ENCODE data around the gene ZNF160.
"Not testable (repeated sequence)": the region's sequence is repeated elsewhere in the genome, so short reads cannot be mapped to it uniquely, and the experiment has no call there.

Gene ZNF160

DNA sequence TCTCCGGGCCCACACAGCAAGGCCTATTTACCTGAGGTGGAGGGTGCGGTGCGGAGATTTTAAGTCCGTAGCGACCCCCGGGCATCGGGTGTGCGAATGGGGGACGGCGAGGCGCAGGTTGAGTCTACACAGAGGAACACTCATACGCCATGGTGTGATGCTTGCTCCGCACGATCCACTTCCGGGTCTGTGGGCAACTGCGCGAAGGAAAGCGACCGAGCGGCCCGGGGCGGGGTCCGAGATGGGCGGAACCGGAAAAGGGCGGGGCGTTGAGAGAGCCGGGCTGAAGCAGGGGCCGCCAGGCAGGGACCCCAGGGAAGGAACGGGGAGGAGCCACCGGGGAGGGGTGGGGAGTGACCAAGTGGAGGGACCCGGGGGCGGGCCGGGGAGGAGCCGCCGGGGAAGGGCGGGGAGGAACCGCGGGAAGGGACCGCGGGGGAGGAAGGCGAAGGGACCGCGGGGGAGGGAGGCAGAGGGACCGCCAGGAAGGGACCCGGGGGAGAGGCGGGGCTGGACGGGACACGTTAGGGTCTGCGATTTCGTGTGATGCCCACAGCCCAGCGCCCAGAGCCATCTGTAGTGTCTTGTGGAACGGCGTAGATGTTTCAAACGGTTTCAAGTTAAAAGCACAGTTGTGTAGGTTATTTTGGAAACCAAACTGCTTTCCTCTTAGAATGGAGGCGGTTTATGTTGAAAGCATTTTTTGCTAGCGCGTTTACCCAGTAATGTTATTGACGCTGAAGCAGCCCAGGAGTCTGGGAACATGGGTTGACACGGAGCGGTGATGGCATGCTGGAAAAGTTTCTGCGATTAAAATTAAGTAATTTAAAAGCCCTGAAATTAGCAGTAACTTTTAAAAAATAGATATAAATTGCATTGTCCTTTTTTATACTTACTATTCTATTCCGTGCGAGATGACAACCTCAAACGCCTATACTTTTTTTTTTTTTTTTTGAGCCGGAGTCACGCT lies at the start of gene ZNF160:
TSS of gene ZNF160 (minus strand) at position 189 of the 970 bp plus-strand sequence. CDS start 17,146 bp downstream, outside the sequence.
- DNase-seq (ENCODE audit: low read depth), result peak; percentile 98

DNA sequence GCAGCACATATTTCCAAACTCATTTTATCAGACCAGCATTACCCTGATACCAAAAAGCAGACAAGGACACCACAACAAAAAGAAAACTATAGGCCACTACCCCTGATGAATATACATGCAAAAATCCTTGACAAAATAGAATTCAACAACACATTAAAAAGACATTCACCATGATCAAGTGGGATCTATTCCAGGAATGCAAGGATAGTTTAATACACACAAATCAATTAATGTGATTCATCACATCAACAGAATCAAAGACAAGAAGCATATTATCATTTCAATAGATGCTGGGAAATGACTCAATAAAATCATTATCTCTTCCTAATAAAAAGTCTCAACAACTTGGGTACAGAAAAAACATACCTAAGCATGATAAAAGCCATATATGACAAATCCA lies 44.4 kb upstream of the ZNF160 start:
- DNase-seq (ENCODE audit: low read depth), result no peak

DNA sequence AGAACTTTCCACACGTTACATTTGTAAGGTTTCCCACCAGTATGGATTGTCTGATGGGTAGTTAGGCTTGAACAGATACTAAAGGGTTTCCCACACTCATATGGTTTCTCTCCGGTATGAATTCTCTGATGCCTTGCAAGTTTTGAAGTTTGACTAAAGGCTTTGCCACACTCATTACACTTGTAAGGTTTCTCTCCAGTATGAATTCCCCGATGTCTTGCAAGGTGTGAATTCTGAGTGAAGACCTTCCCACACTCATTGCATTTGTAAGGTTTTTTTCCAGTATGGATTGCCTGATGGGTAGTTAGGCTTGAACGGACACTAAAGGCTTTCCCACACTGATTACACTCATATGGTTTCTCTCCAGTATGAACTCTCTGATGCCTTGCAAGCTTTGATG lies 37.1 kb upstream of the ZNF160 start:
- DNase-seq (ENCODE audit: low read depth), result no peak

DNA sequence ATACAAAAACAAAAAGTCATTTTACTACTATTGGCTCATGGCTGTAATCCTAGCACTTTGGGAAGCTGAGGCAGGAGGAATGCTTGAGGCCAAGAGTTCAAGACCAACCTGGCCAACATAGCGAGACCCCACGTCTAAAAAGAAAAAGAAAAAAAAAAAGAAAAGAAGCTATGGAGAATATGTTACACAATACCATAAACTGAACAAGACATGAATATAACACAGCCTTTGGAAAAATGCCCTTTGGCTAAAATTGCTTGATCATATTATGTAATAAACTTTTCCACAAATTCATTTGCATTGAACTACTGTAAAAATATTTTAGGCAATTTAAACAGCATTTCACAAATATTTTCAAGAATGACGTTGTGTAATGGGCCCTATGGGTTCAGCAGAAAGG lies 33.2 kb upstream of the ZNF160 start:
- DNase-seq (ENCODE audit: low read depth), result no peak

DNA sequence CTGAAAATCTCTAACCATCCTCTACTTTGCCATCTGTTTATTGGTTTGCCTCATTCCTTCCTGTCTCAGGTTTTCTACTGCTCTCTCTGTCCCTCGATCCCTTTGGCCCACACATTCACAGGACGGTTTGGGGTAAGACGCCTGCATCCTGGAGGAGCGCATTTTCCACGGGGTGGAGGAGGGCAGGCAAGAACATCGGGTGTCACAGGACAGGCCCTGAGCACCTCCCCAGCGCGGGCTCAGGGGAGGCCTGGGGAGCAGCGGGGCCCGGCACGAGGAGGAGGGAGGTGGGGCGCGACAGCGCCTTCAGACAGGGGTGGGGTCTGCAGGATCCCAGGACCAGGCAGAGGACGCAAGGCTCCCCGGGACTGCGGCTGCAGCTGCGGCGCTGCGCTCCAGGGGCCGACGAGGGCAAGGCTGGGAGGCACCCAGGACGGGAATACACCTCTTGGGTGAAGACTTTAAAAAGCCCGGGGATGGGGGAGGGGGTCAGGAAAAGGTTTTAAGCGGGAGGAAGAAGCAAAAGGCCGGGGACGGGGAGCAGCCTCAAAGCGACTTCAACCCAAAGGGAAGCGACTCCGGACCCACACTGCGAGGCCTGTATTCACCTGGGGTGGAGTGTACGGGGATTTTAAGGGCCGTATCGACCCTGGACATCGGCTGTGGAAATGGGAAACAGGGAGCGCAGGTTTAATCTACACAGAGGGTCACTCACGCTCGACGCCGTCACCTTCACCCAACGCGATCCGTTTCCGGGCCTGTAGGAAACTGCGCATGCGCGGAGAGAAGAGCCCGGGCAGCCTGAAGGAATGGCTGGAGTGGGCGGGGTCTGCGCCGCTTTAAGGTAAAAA lies 29.1 kb upstream of the ZNF160 start, which contains the start of gene ZNF415:
TSS of gene ZNF415 (minus strand) at position 770 of the 851 bp plus-strand sequence. CDS start 10,234 bp downstream, outside the sequence.
- no peak for DNase-seq (ENCODE audit: low read depth)

DNA sequence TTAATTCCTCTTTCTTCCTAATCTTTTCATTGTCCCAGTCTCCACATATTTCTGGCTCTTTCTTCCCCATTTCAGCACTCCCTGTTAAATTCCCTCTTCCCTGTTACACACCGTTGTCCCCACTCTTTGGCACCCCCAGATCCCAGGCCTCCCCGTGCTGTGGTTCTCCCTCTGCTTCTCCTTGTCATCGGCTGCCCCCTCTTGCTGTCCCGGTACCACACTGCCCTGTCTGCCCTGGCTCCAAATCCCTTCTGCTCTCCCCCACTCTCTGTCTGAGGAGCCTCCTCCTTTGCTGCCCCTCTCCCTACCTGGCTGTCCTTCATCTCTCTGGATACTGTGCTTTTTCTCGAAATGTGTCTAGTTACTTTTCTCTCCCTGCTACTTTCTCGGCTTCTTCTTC lies 28.5 kb upstream of the ZNF160 start:
- no peak for DNase-seq (ENCODE audit: low read depth)

DNA sequence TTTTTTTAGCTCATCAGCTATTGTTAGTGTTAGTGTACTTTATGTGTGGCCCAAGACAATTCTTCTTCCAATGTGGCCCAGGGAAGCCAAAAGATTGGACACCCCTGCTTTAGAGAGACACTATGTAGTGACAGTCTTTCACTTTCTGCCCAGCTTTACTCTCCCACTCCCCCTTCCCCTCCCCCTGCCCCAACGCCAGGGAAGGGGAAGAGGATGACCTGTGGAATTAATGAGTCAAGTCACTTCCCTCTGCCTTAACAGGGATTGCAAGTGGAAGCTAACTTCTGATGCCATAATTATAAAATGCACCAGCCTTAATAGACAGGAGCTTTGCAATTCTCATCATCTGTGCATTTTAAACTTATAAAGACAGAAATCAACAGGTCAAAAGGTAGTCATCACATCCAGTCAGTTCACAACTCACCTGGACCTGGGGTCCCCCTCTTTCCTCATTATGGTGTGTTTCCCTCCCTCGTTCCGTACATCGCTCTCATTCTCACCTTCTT lies 27.9 kb upstream of the ZNF160 start:
- DNase-seq (ENCODE audit: low read depth), result no peak

DNA sequence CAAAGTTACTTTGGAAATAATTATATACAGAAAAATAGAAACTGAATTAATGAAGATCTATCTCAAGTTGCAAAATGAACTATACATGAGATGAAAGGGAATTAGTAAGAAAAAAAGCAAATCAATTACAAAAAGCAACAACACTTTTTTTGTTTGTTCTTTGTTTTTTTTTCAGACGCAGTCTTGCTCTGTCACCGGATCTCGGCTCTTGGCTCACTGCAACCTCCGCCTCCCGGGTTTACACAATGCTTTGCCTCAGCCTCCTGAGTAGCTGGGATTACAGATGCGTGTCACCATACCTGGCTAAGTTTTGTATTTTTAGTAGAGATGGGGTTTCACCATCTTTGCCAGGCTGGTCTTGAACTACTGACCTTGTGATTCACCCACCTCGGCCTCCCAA lies 27.3 kb upstream of the ZNF160 start:
- no peak for DNase-seq (ENCODE audit: low read depth)

DNA sequence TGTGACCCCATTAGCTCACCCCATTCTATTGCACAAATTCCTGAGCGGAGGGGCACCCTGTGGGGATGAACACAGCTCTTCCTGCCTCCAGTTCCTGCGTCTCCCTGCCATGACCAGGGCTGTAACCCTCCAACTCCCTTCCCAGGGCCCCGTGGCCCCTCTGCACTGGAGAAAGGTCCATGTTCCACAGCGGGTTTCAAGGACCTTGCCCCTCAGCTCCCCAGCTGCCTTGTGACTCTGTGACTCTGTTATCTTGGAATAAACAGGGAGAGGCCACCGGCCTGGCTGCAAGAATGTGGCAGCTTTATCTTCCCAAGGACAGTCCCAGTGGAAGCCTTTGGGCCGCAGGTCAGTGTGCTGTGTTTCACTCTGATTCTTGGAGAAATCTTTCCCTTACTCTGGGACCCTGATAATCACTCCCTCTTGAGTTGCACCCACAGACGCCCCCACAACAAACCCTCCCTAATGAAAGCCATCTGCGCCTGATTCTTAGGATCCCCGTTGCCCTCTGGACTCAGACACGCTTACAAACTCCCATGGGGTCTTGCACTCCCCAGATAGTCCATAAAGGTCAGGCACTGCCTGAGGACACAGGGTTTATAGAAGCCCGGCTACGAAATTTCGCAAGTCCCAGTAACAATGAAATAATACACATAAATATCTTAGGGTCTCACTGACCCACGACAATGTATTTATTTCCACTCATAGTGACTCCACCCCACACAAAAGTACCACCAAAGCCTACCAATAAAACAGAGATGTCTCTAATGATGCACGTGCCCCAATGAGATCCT lies 23.7 kb upstream of the ZNF160 start:
- not testable (repeated sequence) for DNase-seq (ENCODE audit: low read depth)

DNA sequence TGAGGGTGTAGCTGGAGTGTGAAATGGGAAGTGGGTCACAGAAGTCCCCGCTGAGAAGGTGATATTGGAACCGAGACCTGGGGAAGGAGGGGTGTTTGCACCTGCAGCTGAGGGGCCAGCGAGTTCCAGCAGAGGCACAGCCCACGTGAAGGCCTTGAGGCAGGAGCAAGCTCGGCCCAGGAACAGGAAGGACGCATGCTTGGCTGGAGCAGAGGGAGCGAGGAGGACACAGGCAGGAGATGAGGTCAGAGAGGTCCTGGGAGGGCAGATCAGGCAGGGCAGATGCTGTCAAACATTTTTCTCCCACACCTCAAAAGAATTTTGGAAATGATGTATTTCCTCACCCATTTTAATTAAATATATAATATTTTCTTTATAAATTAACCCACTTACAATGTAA lies 20.2 kb upstream of the ZNF160 start:
- DNase-seq (ENCODE audit: low read depth), result no peak

DNA sequence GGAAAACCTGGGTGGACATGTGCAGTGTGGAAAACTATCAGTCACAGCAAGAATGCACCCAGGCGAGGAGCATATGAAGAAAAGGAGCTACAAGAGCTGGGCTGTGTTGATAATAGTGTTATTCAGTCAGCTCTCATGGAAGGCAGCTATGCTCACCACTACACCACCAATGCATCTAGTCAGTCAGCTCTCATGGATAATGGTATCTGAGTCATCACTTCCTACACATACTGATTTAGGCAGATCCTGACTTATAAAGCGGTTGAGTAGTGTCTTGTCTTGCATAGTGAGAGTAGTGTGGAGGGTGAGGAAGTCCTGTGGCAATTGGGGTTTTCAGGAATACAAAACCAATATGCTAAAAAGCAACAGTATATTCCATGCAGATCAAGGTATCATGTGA lies 9.1 kb upstream of the ZNF160 start:
- DNase-seq (ENCODE audit: low read depth), result no peak

DNA sequence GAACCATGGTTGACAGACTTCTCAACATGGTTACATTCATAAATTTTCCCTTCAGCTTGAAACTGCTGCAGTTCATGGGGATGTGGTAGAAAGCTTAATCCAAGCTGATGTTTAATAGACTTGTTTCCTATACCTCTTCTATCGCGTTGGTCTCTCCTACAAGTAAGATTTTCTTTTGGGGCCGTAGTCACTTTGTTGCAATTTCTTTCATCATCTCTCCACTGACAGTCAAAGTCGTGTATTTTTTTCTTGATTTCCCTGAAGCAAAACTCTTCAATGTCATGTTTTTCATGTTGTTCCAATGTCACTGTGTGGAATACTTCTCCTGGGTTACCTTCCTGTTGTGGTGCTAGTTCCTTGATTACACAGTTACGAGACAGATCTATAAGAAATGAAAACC lies 6.3 kb upstream of the ZNF160 start:
- DNase-seq (ENCODE audit: low read depth), result no peak

DNA sequence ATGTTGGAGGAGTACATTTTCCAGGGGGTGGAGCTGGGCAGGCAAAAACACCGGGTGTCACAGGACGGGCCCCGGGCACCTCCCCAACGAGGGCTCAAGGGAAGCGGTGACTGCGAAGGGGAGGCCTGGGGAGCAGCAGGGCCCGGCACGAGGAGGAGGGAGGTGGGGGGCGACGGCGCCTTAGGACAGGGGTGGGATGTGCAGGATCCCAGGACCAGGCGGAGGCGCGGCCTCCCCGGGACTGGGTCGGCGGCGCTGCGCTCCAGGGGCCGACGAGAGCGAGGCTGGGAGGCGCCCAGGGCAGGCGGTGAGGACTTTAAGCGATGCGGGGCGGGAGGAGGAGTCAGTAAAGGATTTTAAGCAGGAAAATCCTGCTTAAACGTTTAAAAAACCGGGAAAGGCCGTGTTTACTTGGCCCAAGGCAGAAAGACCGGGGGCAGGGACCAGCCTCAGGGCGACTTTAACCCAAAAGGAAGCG lies 427 bp downstream of the ZNF160 start:
- peak; percentile 11 for DNase-seq (ENCODE audit: low read depth)

DNA sequence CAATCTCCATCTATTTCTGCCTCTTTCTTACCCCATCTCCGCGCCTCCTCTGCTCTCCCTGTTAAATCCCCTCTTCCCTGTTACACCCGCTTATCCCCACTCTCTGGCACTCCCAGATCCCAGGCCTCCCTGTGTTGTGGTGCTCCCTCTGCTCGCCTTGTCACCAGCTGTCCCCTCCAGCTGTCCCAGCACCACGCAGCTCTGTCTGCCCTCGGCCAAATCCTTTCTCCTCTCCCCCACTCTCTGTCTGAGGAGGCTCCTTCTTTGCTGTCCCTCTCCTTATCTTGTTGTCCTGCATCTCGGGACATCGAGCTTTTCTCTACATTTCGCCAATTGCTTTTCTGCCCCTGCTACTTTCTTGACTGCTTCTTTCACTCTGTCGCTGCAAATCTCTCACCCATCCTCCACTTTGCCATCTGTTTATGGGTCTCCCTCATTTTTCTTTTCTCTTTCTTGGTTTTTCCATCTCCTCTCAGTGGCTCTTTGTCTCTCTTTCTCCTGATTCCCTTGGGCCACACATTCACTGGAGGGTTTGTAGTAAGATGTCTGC lies 941 bp downstream of the ZNF160 start:
- DNase-seq (ENCODE audit: low read depth), result no peak

DNA sequence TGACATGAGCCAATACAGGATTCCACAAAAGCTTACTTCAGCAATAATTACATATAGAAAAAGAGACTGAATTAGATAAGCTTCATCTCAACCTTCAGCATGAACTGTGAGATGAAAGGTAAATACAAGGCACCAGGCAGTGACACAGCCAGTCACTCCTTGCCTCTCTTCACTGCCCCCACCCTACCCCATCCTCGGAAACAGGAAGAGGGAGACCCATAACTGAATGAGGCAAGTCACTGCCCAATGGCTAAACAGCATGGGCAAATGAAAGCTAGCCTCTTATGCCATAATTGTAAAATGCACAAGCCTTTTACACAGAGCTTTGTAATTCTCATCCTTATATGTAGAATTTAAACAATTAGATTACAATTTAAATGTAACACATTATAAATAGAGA lies 1.7 kb downstream of the ZNF160 start:
- no peak for DNase-seq (ENCODE audit: low read depth)

DNA sequence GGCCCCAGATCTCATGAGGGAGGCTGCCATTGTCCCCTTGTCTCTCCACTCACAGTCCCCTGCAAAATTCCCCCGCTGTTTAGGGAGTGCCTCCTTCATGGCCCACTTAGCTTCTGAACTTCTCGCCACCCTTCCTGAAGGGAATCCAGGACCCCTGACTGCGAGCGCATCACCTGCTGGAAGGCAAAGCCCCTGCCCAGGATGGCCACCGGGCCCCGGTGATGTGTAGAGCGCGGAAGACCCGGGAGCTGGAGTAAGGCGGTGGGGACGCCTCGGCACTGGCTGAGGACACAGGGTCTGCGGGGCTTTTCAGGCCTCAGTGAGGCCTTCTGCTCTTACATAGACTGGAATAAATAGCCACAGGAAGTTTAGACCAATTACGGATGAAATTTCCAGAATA lies 4.7 kb downstream of the ZNF160 start:
- not testable (repeated sequence) for DNase-seq (ENCODE audit: low read depth)

DNA sequence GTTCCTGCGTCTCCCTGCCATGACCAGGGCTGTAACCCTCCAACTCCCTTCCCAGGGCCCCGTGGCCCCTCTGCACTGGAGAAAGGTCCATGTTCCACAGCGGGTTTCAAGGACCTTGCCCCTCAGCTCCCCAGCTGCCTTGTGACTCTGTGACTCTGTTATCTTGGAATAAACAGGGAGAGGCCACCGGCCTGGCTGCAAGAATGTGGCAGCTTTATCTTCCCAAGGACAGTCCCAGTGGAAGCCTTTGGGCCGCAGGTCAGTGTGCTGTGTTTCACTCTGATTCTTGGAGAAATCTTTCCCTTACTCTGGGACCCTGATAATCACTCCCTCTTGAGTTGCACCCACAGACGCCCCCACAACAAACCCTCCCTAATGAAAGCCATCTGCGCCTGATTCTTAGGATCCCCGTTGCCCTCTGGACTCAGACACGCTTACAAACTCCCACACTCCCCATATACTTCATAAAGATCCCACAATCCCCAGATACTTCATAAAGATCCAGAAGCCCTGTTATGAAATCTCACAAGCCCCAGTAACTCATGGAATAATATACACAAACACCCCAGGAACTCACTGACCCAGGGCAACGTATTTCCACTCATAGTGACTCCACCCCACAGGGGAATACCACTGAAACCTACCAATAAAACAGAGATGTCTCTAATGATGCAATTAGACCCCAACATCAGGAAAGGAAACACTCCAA lies 6.1 kb downstream of the ZNF160 start:
- not testable (repeated sequence) for DNase-seq (ENCODE audit: low read depth)

DNA sequence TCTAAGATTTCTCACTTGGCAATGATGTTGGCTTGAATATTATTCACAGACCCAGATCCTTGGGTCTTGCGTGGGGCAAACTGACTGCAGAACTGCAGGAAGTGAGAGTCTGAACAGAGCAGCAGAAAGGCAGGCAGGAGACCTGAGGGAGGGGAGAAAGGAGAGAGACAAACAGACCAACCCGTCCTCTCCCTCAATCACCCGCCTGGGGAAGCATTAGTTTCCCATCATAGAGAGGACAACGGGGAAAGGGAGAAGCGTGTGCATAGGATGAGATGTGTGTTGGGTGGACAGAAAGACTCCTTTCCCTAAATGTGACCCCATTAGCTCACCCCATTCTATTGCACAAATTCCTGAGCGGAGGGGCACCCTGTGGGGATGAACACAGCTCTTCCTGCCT lies 6.6 kb downstream of the ZNF160 start:
- not testable (repeated sequence) for DNase-seq (ENCODE audit: low read depth)

DNA sequence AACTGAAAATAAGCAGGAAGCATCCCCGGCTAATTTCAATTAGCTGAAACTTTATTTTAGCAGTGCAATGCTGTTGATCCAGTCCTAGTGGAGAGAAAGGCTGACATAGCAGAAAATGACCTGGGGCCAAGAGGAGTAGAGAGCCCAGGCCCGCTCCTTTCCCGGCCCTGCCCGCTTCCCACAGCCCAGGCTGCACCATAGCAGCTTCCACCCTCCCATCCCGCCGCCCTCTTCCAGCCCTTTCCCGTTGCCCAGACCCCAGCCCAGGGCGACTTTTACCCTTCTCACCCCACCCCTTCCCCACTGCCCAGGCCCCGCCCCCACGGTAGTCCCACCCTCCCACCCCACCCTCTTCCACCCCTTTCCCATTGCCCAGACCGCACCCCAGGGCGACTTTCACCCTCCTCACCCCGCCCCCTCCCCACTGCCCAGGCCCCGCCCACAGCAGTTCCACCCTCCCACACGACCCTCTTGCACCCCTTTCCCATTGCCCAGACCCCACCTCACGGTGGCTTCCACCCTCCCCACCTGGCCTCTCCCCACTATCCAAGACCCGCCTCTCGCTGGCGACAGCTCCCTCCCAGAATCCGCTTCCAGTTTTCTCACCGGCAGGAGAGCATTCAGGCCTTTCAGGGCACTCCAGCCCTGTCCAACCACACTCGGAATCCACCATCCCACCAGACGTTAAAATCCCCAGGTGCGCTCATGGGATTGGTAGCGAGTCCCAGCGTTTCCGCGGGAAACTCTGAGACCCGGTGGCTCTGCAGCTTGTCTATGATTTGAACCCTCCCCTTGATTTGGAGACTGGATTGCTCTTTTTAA lies 8.3 kb downstream of the ZNF160 start:
- DNase-seq (ENCODE audit: low read depth), result no peak

DNA sequence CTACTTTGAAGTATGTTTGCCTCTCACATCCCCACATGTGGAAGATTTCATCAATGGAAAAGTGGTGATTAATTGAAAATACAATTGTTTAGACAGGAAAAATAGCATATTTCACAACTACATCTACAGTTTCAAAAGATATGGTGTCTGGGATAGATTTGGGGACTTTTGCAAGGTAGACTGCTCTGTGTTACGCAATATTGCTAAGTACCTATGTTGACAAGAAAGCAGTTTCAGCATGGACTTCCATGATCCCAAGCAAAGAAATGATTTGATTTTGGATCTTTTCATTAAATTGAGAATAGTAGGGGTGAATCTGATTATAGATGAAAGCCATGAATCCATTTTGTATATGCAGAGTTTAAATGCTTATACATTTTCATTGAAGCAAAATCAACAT lies 10.5 kb downstream of the ZNF160 start:
- no peak for DNase-seq (ENCODE audit: low read depth)
